ENCODE data around the gene RBM33. TPM values are rescaled to one million over a fixed set of nuclear protein-coding genes. Genes with fewer than 3 reads are reported as not detected.

Gene RBM33
- total and polyA plus RNA-seq, 10 donors, result 9.7 to 109 (median 90.0) TPM

GRCh38 chr7:155794196-155794595, 149.7 kb downstream of the RBM33 start:
- DNase-seq, result peak; percentile 56
- no peak for TF ChIP-seq POLR2A (IDR thresholded peaks at IDR 0.05)
- TF ChIP-seq, protein P1, sequence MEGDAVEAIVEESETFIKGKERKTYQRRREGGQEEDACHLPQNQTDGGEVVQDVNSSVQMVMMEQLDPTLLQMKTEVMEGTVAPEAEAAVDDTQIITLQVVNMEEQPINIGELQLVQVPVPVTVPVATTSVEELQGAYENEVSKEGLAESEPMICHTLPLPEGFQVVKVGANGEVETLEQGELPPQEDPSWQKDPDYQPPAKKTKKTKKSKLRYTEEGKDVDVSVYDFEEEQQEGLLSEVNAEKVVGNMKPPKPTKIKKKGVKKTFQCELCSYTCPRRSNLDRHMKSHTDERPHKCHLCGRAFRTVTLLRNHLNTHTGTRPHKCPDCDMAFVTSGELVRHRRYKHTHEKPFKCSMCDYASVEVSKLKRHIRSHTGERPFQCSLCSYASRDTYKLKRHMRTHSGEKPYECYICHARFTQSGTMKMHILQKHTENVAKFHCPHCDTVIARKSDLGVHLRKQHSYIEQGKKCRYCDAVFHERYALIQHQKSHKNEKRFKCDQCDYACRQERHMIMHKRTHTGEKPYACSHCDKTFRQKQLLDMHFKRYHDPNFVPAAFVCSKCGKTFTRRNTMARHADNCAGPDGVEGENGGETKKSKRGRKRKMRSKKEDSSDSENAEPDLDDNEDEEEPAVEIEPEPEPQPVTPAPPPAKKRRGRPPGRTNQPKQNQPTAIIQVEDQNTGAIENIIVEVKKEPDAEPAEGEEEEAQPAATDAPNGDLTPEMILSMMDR (IDR thresholded peaks at IDR 0.05 in 8 of 11, conservative IDR thresholded peaks at IDR 0.05 in 3 of 11), result no peak
- no peak for TF ChIP-seq POLR2AphosphoS5 (IDR thresholded peaks at IDR 0.05)
- no peak overlapping the region for H3K4me3 ChIP-seq
- H3K4me1 ChIP-seq, result peaks cover 2 to 17% (median 8%) of the 10 kb centered on the region in 6 donors
- H3K27me3 ChIP-seq (replicated peaks in 1 of 7), result peaks cover 0 to 50% (median 19%) of the 10 kb centered on the region in 7 donors
- WGBS, 5 donors, result 67 to 82% (median 79%) methylated on average over 8 to 9 of the region's 9 CpGs
- intact Hi-C loops (cut with DNase I; ENCODE audit: low total_unique reads), result loop anchor here (10.0 kb wide), 1 partner anchor 1021 kb away; no protein-coding TSS in a partner anchor
- no peaks in the 10 kb centered on the region for H3K36me3 ChIP-seq
- no peak overlapping the region for H3K27ac ChIP-seq
- H3K9me3 ChIP-seq, result no peaks in the 10 kb centered on the region

DNA sequence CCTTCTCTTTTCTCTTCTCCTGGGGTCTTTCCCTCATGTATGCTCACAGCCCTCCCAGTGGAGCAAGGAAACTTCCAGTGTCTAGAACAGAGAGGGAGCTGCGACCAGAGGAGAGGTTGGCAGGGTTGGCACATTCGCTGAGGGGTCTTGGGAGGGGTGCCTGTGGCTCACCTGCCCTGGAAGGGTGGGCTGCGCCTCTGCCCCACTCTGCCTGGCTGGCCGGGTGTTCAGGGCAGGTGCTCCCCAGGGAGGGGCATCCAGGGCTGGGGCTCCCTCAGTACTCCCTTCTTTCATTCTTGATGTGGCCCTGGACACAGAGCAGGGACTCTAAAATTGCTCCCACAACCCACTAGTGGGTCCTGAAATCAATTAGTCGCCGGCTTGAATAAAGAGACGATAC, 150.9 kb downstream of the RBM33 start:
- no peak for TF ChIP-seq POLR2AphosphoS5 (IDR thresholded peaks at IDR 0.05)
- TF ChIP-seq POLR2A (IDR thresholded peaks at IDR 0.05), result no peak
- TF ChIP-seq, protein P1 (IDR thresholded peaks at IDR 0.05 in 8 of 11, conservative IDR thresholded peaks at IDR 0.05 in 3 of 11), result no peak
- H3K36me3 ChIP-seq, result no peaks in the 10 kb centered on the region
- intact Hi-C loops (cut with DNase I; ENCODE audit: low total_unique reads), result loop anchor here (10.0 kb wide), 1 partner anchor 1019 kb away; no protein-coding TSS in a partner anchor
- DNase-seq, result peak; percentile 63
- peaks cover 0 to 60% (median 31%) of the 10 kb centered on the region in 7 donors for H3K27me3 ChIP-seq (replicated peaks in 1 of 7)
- peaks cover 2 to 17% (median 8%) of the 10 kb centered on the region in 6 donors for H3K4me1 ChIP-seq
- H3K4me3 ChIP-seq, result no peak overlapping the region
- WGBS, 5 donors, result 88 to 95% (median 91%) methylated on average over 7 of the region's 7 CpGs
- no peaks in the 10 kb centered on the region for H3K9me3 ChIP-seq
- no peak overlapping the region for H3K27ac ChIP-seq

DNA sequence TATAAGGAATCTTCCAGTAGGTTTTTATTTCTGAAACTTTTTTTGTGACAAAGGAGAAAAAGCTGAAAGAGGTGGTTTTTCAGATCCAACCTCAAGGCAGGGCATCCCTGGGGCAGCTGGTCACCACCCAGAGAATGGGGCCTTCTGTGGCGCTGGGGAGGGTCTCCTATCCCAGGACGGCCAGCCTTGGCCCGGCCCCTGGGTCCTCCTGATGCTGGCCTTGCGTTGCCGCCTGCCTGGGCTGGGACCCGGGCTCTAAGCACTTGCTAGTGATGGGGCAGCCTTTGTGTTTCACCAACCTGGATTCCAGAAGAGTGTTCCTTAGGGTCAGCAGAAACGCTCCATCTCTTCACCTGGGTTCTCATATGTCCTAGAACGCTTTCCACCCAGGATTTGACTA, 151.5 kb downstream of the RBM33 start:
- intact Hi-C loops (cut with DNase I; ENCODE audit: low total_unique reads), result loop anchor here (10.0 kb wide), 1 partner anchor 1019 kb away; no protein-coding TSS in a partner anchor

More for the DNA sequence above, 151.5 kb downstream of the RBM33 start:
- Histone ChIP-seq H3K36me3 (no peaks in the 10 kb centered on the region), H3K4me3 (no peak overlapping the region), H3K27ac (no peak overlapping the region), H3K9me3 (no peaks in the 10 kb centered on the region), H3K27me3 (replicated peaks in 1 of 7) (peaks cover 0 to 66% (median 36%) of the 10 kb centered on the region in 7 donors), H3K4me1 (peaks cover 2 to 17% (median 8%) of the 10 kb centered on the region in 6 donors)
- WGBS, 5 donors, result 75 to 91% (median 79%) methylated on average over 8 of the region's 8 CpGs
- TF ChIP-seq POLR2A (IDR thresholded peaks at IDR 0.05), result no peak
- TF ChIP-seq POLR2AphosphoS5 (IDR thresholded peaks at IDR 0.05), result no peak
- TF ChIP-seq, protein P1 (IDR thresholded peaks at IDR 0.05 in 8 of 11, conservative IDR thresholded peaks at IDR 0.05 in 3 of 11), result no peak
- peak; percentile 64 for DNase-seq
